Measurements from ENCODE around the gene RENBP.

DNA sequence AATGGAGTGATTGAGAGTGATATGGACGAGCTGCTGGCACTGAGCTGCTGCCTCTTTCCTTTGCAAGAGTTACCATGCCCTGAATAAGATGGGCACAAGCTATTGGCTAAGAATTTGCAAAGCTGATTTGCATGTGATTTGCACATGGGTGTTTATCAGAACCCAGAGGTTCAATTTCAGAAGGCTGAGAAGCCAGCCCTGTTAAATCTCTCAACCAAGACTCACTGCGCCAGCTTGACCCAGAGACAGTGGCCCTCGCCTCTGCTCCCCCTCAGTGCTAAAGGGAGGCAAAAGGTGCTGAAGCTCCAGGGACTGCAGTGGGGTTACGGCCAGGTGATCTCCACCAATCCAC, 19.1 kb downstream of the RENBP start:
- TF ChIP-seq ZFP62 (CRISPR knock-in tag; IDR thresholded peaks at IDR 0.05), result no peak
- TF ChIP-seq, protein P1, sequence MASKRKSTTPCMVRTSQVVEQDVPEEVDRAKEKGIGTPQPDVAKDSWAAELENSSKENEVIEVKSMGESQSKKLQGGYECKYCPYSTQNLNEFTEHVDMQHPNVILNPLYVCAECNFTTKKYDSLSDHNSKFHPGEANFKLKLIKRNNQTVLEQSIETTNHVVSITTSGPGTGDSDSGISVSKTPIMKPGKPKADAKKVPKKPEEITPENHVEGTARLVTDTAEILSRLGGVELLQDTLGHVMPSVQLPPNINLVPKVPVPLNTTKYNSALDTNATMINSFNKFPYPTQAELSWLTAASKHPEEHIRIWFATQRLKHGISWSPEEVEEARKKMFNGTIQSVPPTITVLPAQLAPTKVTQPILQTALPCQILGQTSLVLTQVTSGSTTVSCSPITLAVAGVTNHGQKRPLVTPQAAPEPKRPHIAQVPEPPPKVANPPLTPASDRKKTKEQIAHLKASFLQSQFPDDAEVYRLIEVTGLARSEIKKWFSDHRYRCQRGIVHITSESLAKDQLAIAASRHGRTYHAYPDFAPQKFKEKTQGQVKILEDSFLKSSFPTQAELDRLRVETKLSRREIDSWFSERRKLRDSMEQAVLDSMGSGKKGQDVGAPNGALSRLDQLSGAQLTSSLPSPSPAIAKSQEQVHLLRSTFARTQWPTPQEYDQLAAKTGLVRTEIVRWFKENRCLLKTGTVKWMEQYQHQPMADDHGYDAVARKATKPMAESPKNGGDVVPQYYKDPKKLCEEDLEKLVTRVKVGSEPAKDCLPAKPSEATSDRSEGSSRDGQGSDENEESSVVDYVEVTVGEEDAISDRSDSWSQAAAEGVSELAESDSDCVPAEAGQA (IDR thresholded peaks at IDR 0.05; ENCODE audit: low read depth), result no peak
- TF ChIP-seq, protein P1 (CRISPR knock-in tag; IDR thresholded peaks at IDR 0.05; ENCODE audit: borderline replicate concordance), result no peak
- TF ChIP-seq ZNF572 (CRISPR knock-in tag; IDR thresholded peaks at IDR 0.05), result no peak
- no peak for TF ChIP-seq EZH2 (conservative IDR thresholded peaks at IDR 0.05; ENCODE audit: low read depth, low read length)
- no peak for TF ChIP-seq ZNF224 (CRISPR knock-in tag; IDR thresholded peaks at IDR 0.05)
- TF ChIP-seq CTCF (CRISPR knock-in tag; IDR thresholded peaks at IDR 0.05), result no peak
- TF ChIP-seq YY1 (IDR thresholded peaks at IDR 0.05; ENCODE audit: insufficient read depth, insufficient replicate concordance, low read depth, low read length), result no peak
- TF ChIP-seq, protein P2, sequence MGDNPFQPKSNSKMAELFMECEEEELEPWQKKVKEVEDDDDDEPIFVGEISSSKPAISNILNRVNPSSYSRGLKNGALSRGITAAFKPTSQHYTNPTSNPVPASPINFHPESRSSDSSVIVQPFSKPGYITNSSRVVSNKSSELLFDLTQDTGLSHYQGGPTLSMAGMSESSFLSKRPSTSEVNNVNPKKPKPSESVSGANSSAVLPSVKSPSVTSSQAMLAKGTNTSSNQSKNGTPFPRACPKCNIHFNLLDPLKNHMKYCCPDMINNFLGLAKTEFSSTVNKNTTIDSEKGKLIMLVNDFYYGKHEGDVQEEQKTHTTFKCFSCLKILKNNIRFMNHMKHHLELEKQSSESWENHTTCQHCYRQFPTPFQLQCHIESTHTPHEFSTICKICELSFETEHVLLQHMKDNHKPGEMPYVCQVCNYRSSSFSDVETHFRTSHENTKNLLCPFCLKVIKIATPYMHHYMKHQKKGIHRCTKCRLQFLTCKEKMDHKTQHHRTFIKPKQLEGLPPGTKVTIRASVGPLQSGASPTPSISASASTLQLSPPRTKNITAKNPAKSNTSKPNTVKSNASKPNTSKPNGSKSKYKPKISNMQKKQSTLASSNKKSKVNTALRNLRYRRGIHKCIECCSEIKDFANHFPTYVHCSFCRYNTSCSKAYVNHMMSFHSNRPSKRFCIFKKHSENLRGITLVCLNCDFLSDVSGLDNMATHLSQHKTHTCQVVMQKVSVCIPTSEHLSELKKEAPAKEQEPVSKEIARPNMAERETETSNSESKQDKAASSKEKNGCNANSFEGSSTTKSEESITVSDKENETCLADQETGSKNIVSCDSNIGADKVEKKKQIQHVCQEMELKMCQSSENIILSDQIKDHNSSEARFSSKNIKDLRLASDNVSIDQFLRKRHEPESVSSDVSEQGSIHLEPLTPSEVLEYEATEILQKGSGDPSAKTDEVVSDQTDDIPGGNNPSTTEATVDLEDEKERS (CRISPR knock-in tag; IDR thresholded peaks at IDR 0.05), result no peak

All from HepG2 (cell line).